Right lobe of liver (tissue), 4 donors: ENCODE measurements around the gene GTF2IRD1.

ENCODE experiments used
- CTCF ChIP-seq, 4 donors: fragments of 200-600 bp in 3 of 4; fragments of 450-650 bp in 1 of 4; IDR thresholded peaks; one replicate each; pipeline versions ENCODE4 v1.5.1 to v1.8.0; 2016 to 2022; ENCODE audit warnings: antibody characterized with exemption in 4 of 4, mild to moderate bottlenecking in 2 of 4
- POLR2A ChIP-seq: fragments of 450-650 bp; IDR thresholded peaks from one replicate; pipeline ENCODE4 v1.6.1; 2017; ENCODE audit warnings: antibody characterized with exemption, mild to moderate bottlenecking
- donor health status: DM: no; HTN: no; CAD: no.
- donor health status: DM: no; HTN: no; CAD: no.
- donor health status: DM: no; HTN: yes; CAD: no.

- TF ChIP-seq CTCF (IDR thresholded peaks at IDR 0.05) (no peak), POLR2A (no peak)
These were observed 3.3 kb downstream of the GTF2IRD1 start for GRCh38 chr7:74457007-74457406.
